GM19025 (cell line): ENCODE measurements around the gene ABHD17A.
"Not testable (repeated sequence)": the region's sequence is repeated elsewhere in the genome, so short reads cannot be mapped to it uniquely, and the experiment has no call there.

Source experiments
- ATAC-seq: cut with Tn5 transposase; IDR thresholded peaks from one replicate; pipeline ENCODE4 v1.9.1; 2021; ENCODE audit warnings: mild to moderate bottlenecking, low read depth, moderate library complexity; ENCODE audit not compliant: unreplicated experiment

The ABHD17A gene

GRCh38 chr19:1911098-1911497, 25.8 kb upstream of the ABHD17A start:
- no peak for ATAC-seq

- no peak for ATAC-seq
Measured at GRCh38 chr19:1910177-1910576, 24.9 kb upstream of the ABHD17A start.

DNA sequence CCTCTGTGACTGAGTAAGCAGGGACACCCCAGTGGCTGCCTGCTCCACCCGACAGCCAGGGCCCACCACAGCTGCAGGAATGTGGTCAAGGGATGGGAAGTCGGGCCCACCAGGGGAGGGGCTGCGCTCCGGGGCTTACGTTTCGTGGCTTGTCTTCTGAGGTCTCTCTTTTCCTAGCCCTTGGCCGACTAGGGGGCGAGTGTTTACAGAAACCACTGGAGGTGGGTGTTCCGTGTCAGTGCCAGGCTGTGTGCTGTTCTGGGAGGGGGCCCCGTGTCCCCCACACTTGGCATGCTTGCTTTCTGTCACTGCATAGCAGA, 24.4 kb upstream of the ABHD17A start:
- ATAC-seq, result no peak

DNA sequence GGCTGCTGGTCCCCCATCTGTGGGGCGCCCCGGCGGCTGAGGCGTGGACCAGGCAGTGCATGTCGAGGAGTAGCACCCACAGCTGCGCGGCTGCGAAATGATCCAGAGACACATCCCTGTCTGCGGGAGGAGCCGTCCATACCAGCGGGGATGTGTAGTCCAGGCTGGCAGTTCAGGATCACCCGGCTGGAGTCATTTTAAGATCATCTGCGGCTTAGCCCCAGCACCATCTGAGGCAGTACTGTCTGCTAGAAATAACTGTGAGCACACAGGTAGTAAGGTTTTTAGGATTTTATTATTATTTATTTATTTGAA, 23.0 kb upstream of the ABHD17A start:
- ATAC-seq, result no peak

- ATAC-seq, result no peak
Measured at GRCh38 chr19:1907563-1908363, 22.5 kb upstream of the ABHD17A start.

GRCh38 chr19:1906985-1907562, 21.8 kb upstream of the ABHD17A start:
- ATAC-seq, result no peak

- no peak for ATAC-seq
Measured at GRCh38 chr19:1905863-1906375, 20.6 kb upstream of the ABHD17A start.

- ATAC-seq, result peak; percentile 72
Measured at GRCh38 chr19:1905110-1905862, 20.0 kb upstream of the ABHD17A start, which contains the start of the genes ADAT3 and SCAMP4. ADAT3 (plus strand) TSS chr19:1905399; CDS start chr19:1912048, 6,649 bp downstream. SCAMP4 (plus strand) TSS chr19:1905399; CDS start chr19:1915020, 9,621 bp downstream.

- ATAC-seq, result no peak
Measured at GRCh38 chr19:1904860-1905109, 19.5 kb upstream of the ABHD17A start.

- ATAC-seq, result no peak
Measured at GRCh38 chr19:1902923-1903322, 17.6 kb upstream of the ABHD17A start.

- ATAC-seq, result no peak
Measured at GRCh38 chr19:1901940-1902404, 16.7 kb upstream of the ABHD17A start.

DNA sequence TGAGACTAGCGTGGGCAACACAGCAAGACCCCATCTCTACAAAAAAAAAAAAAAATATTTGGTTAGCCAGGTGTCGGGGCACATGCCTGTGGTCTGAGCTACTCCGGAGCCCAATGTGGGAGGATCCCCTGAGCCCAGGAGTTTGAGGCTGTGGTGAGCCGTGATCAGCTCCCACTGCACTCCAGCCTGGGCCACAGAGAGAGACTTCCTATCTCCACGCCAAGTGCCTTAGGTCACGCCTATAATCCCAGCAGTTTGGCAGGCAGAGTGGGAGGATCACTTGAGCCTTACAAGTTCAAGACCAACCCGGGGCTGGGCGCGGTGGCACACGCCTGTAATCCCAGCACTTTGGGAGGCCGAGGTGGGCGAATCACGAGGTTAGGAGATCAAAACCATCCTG, 11.2 kb upstream of the ABHD17A start:
- no peak for ATAC-seq

GRCh38 chr19:1893791-1894190, 8.5 kb upstream of the ABHD17A start:
- no peak for ATAC-seq

- ATAC-seq, result no peak
Measured at GRCh38 chr19:1889907-1890306, 4.6 kb upstream of the ABHD17A start.

DNA sequence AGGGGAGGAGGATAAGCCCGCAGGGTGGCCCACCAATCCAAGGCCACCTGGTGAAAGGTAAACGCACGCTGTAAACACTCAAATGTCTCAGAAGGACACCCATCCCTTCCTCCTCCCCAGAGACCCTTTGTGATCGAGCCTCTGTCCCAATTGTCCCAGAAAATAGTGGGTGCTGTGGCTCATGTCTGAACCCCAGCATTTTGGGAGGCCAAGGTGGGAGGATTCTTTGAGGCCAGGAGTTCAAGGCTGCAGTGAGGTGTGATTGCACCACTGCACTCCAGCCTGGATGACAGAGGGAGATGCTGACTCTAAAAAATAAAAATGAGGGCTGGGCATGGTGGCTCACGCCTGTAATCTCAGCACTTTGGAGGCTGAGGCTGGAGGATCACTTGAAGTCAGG, 3.1 kb upstream of the ABHD17A start:
- no peak for ATAC-seq

GRCh38 chr19:1886360-1886759, 1.1 kb upstream of the ABHD17A start:
- ATAC-seq, result not testable (repeated sequence)

DNA sequence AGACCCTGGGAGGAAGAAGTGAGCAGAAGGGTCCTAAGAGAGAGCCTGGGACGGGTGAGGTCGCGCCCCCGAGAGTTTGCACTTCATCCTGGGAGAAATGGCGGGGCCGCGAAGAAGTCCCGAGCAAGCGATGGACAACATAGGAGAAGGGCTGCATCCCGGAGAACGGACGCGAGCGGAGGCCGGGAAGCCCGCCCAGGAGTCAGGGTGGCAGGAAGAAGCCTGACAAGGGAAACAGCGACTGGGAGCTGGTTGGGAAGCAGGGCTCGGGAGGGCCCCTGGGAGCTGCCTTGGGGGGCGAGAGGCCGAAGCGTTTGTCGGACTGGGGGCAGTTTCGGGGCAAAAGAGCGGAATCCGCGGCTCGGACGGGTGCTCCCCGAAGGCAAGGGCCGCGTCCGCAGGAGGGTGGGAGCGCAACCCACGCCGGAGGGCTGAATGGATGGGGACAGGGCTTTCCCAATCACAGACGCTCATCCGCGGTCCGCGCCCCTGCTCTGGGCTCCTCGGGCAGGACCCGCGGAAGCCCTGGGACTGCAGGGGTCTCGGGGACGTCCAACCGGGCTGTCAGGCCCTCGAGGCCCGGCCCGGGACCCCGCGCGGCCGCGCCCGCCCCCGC, 469 bp downstream of the ABHD17A start:
- ATAC-seq, result no peak

- ATAC-seq, result no peak
Measured at GRCh38 chr19:1884291-1884718, 991 bp downstream of the ABHD17A start.

- no peak for ATAC-seq
Measured at GRCh38 chr19:1883784-1884183, 1.5 kb downstream of the ABHD17A start.

DNA sequence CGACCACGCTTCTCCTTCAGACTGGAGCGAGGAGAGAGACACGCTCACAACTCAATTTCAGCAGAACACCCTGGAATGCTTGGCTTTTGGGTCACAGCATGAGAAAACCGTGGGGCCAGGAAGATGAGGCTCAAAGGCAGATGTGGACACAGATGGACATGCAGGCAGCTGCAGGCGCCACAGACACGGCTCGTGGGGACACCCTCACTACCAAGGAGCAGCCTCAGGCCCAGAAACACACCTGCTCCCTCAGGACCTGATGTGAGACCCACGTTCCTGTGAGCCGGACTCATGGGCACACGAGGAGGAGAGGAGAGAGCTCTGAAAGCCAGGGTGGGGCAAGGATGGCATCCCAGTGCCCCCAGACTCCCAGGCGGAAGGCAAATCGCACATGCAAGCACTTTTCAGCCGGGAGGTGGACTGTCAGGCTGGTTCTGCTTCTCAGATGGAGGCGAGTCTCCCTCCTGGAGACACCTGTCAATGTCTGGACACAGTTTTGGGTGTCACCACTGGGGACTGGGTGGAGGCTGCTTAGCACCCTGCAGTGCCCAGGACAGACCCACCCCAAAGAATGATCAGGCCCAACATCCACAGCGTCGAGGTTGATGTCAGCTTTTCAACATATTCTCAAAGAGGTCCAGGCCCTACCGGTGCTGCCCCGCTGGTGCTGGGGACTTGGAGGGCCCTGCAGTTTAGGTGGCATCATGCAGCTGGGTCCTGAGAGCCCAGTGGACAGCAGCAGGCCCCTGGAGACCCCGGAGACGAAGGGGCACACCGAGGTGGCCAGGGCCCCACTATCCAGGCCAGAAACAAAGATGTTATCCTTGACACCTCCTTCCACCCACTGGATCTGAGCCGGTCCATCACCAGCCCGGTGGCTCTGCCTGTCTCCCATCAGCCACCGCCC, 2.3 kb downstream of the ABHD17A start:
- ATAC-seq, result no peak
